SIG-M5 treated with dmso at 0.1 percent for 504 hours (cell line): ENCODE results near the gene CARMIL1.
"Not testable (repeated sequence)": the region's sequence is repeated elsewhere in the genome, so short reads cannot be mapped to it uniquely, and the experiment has no call there.

Experiments used
- DNase-seq: peaks from one replicate; lab custom pipeline; 2025; ENCODE audit not compliant: unreplicated experiment; lab: John Stamatoyannopoulos, UW

The CARMIL1 gene

GRCh38 chr6:25435416-25435985 lies 156.3 kb downstream of the CARMIL1 start:
- DNase-seq: no peak

DNA sequence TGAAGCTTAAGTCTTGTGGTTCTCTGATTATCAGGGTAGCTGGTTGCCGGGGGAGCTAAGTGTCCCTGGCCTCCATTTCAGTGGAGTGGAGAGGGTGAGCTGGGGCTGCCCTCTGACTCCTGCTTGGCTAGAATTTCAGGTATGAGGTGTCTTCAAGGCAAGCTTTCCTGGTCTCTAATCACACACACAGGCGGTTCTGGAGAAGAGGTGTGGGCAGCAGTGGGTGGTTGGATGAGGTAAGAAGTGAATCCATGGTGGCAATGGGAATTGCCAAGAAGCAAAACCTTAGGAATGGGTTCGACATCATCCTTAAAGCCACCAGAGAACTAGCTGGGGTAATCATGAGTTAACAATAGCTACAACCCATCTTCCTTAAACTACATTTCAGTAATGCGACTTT lies 157.6 kb downstream of the CARMIL1 start:
- DNase-seq: no peak

DNA sequence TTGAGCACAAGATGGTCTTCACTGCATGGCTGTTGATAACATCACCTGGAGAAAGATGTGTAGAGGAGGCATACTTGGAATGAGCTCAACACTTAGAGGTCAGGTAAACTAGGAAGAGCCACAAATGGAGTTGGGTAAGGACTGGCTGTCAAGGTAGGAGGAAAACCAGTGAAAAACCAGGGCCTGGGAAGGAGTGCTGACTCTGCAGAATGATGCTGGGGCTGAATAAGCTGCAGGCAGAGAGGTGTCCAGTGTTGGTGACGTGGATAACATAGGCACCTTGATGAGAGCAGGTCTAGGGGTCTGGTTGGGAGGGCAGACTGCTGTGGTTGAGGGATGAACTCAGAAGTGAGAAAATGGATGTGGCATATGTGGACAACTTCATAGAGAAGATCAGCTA lies 160.2 kb downstream of the CARMIL1 start:
- DNase-seq: no peak

DNA sequence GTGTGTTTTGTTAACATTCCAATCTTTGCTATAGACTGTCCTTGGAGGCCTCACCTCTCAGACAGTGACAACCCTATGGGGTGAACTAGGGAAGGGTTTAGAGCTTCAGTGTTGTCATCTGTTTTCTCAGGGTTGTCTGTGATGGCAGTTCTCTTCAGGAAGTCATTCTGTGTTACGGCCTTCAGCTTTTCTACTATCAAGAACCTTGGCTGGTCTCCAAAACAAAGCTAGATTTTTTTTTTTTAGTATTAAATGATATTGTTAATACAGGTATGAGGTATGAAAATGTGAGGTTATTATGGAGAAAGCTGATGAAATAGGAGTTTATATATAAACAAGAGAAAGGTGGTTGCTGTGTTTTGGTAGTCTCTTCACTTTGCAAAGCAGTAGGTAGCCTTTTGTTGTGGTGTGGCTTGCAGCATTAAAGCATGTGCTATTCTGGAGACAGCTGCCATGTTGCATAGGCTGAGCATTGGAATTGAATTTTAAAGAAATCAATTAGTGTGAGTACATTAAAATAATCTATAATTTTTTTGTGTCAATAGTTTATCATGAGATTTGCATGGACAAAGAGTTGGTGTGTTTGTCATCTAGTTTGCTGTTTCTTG lies 162.6 kb downstream of the CARMIL1 start:
- DNase-seq: no peak

GRCh38 chr6:25442898-25443297 lies 163.7 kb downstream of the CARMIL1 start:
- DNase-seq: no peak

DNA sequence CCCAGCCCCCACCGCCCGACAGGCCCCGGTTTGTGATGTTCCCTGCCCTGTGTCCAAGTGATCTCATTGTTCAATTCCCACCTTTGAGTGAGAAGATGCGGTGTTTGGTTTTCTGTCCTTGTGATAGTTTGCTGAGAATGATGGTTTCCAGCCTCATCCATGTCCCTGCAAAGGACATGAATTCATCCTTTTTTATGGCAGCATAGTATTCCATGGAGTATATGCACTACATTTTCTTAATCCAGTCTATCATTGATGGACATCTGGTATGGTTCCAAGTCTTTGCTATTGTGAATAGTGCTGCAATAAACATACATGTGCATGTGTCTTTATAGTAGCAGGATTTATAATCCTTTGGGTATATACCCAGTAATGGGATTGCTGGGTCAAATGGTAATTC lies 165.3 kb downstream of the CARMIL1 start:
- DNase-seq: not testable (repeated sequence)

DNA sequence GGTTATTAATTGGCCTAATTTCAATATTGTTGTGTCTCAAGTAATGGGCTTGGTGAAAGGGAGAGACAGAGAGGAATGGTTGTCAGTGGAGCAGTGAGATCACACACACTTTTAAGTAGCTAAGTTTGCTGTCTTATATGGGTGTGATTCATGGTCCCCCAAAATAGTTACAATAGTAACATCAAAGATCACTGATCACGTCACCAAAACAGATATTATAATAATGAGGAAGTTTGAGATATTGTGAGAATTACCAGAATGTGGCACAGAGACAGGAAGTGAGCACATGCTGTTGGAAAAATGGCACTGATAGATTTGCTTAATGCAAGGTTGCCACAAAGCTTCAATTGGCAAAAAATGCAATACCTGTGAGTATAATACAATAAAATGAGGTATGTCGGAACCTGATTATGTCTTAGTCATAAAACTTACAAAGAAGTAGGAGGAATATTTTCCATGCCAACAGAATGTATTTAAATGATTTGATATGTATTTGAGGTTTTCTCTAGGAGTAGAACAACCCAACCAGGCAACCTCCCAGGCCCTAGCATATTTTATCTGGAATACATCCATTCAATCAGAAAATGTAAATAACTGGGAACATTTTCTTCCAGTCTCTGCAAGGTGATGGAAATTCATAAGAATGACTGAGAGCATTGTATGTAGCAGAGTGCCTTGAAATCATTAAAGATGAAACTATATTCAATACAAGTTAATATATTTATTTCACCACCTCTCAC lies 167.8 kb downstream of the CARMIL1 start:
- DNase-seq: no peak

DNA sequence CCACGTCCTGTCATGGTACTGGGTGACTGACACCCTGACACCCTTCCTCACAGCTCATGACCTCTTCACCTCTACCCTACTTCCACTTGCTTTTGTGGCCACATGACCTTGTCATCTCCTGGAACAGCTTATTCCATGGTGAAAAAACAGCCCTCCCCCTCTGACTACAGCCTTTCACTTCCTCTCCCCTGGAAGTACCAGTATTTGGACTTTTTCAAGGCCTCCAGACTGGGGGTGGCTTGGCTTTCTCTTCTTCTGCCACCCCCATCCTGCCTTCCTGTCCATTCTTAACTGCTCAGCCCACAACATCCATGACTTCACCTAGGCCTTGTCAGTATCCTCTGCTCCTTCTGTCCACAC lies 168.4 kb downstream of the CARMIL1 start:
- peak; percentile 19 for DNase-seq

- DNase-seq: no peak
These were observed 169.9 kb downstream of the CARMIL1 start for GRCh38 chr6:25448965-25449538.

GRCh38 chr6:25449774-25450173 lies 170.6 kb downstream of the CARMIL1 start:
- DNase-seq: no peak

DNA sequence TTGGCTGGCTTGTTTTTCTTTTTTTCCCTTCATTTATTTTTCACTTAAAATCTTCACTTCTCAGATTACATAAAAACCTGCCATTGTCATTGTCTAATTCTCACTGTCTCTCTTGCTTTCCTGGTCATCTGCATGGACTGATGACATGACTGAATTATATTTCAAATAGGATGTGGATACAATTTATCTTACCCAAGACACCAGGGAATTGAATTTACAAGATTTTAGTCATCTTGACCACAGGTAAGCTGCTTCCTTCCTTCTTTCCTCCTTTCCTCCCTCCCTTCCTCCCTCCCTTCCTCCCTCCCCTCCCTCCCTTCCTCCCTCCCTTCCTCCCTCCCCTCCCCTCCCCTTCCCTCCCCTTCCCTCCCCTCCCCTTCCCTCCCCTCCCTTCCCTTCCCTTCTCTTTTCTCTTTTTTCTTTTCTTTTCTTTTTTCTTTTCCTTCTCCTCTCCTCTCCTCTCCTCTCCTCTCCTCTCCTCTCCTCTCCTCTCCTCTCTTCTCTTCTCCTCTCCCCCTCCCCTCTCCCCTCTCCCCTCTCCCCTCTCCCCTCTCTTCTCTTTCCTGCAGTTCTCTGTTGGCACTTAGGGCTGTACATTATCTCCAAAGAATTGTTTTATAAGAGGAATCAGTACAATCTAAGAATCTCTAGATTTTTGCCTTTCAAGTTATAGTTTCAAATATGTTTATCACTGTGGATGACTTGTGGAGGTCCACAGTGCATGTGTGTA lies 171.5 kb downstream of the CARMIL1 start:
- no peak for DNase-seq

GRCh38 chr6:25452031-25452430 lies 172.9 kb downstream of the CARMIL1 start:
- DNase-seq: no peak

- no peak for DNase-seq
These were observed 174.1 kb downstream of the CARMIL1 start for GRCh38 chr6:25453288-25453687.

DNA sequence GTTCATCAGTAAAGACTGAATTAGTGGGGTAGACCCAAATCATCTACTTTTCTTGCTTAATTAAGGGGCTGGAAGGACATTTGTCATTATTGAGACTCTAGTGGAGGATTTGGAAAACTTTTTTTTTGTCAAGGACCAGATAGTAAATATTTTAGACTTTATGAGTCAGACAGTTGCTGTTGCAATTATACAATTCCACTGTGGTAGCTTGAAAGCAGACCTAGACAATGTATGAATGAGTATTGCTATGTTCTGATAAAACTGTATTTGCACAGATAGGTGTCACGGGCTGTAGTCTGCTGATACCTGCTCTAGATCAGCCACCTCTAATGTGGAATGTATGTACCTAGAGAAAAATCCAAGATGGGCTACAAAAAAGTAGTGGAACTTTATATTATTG lies 175.0 kb downstream of the CARMIL1 start:
- DNase-seq: no peak

DNA sequence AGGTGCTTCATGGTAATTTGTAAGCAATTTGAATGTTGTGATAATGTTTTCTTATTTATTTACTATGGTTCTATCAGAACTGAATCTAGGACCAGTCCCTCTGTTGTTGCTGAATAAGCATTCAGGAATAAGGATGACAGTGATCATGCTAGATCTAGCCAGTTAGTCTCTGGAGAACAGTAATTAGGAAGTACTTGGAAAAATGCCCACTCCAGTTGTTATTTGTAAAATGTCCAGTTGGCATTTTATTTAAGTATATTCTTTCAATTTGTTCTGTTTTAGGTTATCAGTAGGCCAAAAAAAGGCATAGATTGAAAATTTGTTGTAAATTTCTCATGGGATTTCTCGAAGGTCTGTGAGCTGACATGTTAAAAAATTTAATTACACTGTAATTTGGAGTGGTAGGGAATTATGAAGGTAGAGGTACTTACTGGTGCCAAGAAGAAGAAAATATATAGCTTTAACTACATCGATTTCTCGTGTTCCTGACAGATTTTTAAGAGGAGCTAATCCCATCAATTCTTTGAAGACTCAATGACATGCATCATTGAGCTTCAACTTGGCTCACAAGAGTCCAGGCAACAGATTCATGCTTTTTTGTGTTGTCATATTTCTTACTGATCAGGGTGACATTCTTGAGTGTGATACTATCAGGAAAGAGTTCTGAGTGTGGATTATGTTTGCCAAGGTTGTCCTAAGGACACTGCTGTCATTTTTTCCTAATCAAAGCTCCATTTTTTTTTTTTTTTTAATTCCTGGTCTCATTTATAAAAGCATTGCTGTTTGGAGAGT lies 177.3 kb downstream of the CARMIL1 start:
- DNase-seq: no peak

- DNase-seq: no peak
These were observed 178.3 kb downstream of the CARMIL1 start for GRCh38 chr6:25457516-25457915.

DNA sequence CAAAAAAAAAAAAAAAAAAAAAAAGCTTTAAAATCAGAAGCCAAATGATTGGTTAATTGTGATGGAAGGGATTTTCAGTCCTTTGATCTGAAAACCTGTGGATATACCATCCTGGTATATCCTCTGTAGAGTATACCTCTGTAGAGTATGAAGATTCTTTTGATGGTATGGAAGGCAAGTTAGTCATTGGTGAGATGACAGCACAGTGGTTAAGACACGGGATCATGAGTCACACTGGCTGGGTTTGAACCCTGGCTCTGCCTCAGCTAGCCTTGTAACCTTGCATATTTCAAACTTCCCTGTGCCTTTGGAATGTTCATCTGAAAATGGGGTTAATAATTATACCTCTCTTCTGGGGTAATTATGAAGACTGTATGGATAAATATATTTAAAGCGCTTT lies 179.3 kb downstream of the CARMIL1 start:
- DNase-seq: no peak

- DNase-seq: no peak
These were observed 183.2 kb downstream of the CARMIL1 start for GRCh38 chr6:25462235-25462897.

GRCh38 chr6:25463441-25463840 lies 184.3 kb downstream of the CARMIL1 start:
- DNase-seq: peak; percentile 40

DNA sequence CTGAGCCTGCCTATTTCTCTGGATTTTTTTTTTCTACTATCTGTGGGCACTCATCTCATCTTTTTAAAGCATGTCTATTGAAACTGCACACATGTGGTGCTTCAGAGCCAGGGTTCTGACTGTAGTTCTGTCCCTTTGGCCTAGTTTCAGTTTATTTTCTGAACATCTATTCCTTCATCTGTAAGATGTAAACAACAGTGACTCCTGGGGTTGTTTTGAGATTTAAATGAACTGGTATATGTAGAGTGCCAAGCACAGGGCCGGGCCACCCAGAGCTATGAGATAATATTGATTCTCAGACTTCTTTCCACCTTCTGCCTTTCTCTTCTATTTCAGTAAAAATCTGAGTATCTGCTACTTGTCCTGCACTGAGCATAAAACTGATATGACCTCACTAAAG lies 185.1 kb downstream of the CARMIL1 start:
- no peak for DNase-seq
